Measurements from ENCODE around the gene FXYD7.

FXYD7 gene

GRCh38 chr19:35105411-35106290, 37.4 kb upstream of the FXYD7 start:
- peaks cover 5% of the 10 kb centered on the region; the same call in 1 of the 2 replicates for H3K9me3 ChIP-seq (ENCODE audit: insufficient read depth, low read length)
- DNase-seq (ENCODE audit: low read depth, low spot score) = no peak
- no peak overlapping the region for H3K9ac ChIP-seq (ENCODE audit: insufficient read length, low read depth)
- no peaks in the 10 kb centered on the region for H3K36me3 ChIP-seq (ENCODE audit: insufficient read depth, insufficient read length, low read length)
- H3K4me1 ChIP-seq (ENCODE audit: insufficient read depth, insufficient read length) = peaks cover 5% of the 10 kb centered on the region
- TF ChIP-seq ZNF274 (IDR thresholded peaks at IDR 0.05; ENCODE audit: low read depth, low read length) (no peak), SUZ12 (IDR thresholded peaks at IDR 0.05; ENCODE audit: extremely low read depth, insufficient read depth, insufficient read length) (no peak), YY1 (IDR thresholded peaks at IDR 0.05; ENCODE audit: insufficient read depth, insufficient read length) (no peak)
- H3K4me3 ChIP-seq (ENCODE audit: insufficient read length, low read depth) = no peak overlapping the region
- no peaks in the 10 kb centered on the region for H3K27me3 ChIP-seq (ENCODE audit: insufficient read depth, insufficient read length)

GRCh38 chr19:35106291-35106583, 36.8 kb upstream of the FXYD7 start:
- no peaks in the 10 kb centered on the region for H3K27me3 ChIP-seq (ENCODE audit: insufficient read depth, insufficient read length)
- no peak for TF ChIP-seq SUZ12 (IDR thresholded peaks at IDR 0.05; ENCODE audit: extremely low read depth, insufficient read depth, insufficient read length)
- no peak for TF ChIP-seq ZNF274 (IDR thresholded peaks at IDR 0.05; ENCODE audit: low read depth, low read length)
- no peak for TF ChIP-seq YY1 (IDR thresholded peaks at IDR 0.05; ENCODE audit: insufficient read depth, insufficient read length)
- H3K36me3 ChIP-seq (ENCODE audit: insufficient read depth, insufficient read length, low read length) = no peaks in the 10 kb centered on the region
- H3K4me1 ChIP-seq (ENCODE audit: insufficient read depth, insufficient read length) = peaks cover 2% of the 10 kb centered on the region
- H3K9ac ChIP-seq (ENCODE audit: insufficient read length, low read depth) = no peak overlapping the region
- H3K9me3 ChIP-seq (ENCODE audit: insufficient read depth, low read length) = peaks cover 5% of the 10 kb centered on the region; the same call in 1 of the 2 replicates
- DNase-seq (ENCODE audit: low read depth, low spot score) = no peak
- no peak overlapping the region for H3K4me3 ChIP-seq (ENCODE audit: insufficient read length, low read depth)

- TF ChIP-seq YY1 (IDR thresholded peaks at IDR 0.05; ENCODE audit: insufficient read depth, insufficient read length) (no peak), SUZ12 (IDR thresholded peaks at IDR 0.05; ENCODE audit: extremely low read depth, insufficient read depth, insufficient read length) (no peak), ZNF274 (IDR thresholded peaks at IDR 0.05; ENCODE audit: low read depth, low read length) (no peak)
- no peak overlapping the region for H3K9ac ChIP-seq (ENCODE audit: insufficient read length, low read depth)
- no peak overlapping the region for H3K4me3 ChIP-seq (ENCODE audit: insufficient read length, low read depth)
- H3K36me3 ChIP-seq (ENCODE audit: insufficient read depth, insufficient read length, low read length) = no peaks in the 10 kb centered on the region
- H3K27me3 ChIP-seq (ENCODE audit: insufficient read depth, insufficient read length) = no peaks in the 10 kb centered on the region
- DNase-seq (ENCODE audit: low read depth, low spot score) = no peak
- H3K4me1 ChIP-seq (ENCODE audit: insufficient read depth, insufficient read length) = peaks cover 2% of the 10 kb centered on the region
- H3K9me3 ChIP-seq (ENCODE audit: insufficient read depth, low read length) = peaks cover 5% of the 10 kb centered on the region; the same call in 1 of the 2 replicates
These were observed 36.0 kb upstream of the FXYD7 start for GRCh38 chr19:35106898-35107541.

GRCh38 chr19:35107545-35107944, 35.5 kb upstream of the FXYD7 start:
- H3K27me3 ChIP-seq (ENCODE audit: insufficient read depth, insufficient read length) = no peaks in the 10 kb centered on the region
- DNase-seq (ENCODE audit: low read depth, low spot score) = no peak
- peaks cover 5% of the 10 kb centered on the region; the same call in 1 of the 2 replicates for H3K9me3 ChIP-seq (ENCODE audit: insufficient read depth, low read length)
- no peak overlapping the region for H3K4me3 ChIP-seq (ENCODE audit: insufficient read length, low read depth)
- peaks cover 2% of the 10 kb centered on the region for H3K4me1 ChIP-seq (ENCODE audit: insufficient read depth, insufficient read length)
- TF ChIP-seq SUZ12 (IDR thresholded peaks at IDR 0.05; ENCODE audit: extremely low read depth, insufficient read depth, insufficient read length) (no peak), YY1 (IDR thresholded peaks at IDR 0.05; ENCODE audit: insufficient read depth, insufficient read length) (no peak)
- H3K9ac ChIP-seq (ENCODE audit: insufficient read length, low read depth) = no peak overlapping the region
- H3K36me3 ChIP-seq (ENCODE audit: insufficient read depth, insufficient read length, low read length) = no peaks in the 10 kb centered on the region

GRCh38 chr19:35108730-35109129, 34.3 kb upstream of the FXYD7 start:
- H3K9me3 ChIP-seq (ENCODE audit: insufficient read depth, low read length) = peaks cover 5% of the 10 kb centered on the region; the same call in 1 of the 2 replicates
- no peak overlapping the region for H3K9ac ChIP-seq (ENCODE audit: insufficient read length, low read depth)
- no peak overlapping the region for H3K4me3 ChIP-seq (ENCODE audit: insufficient read length, low read depth)
- H3K36me3 ChIP-seq (ENCODE audit: insufficient read depth, insufficient read length, low read length) = no peaks in the 10 kb centered on the region
- H3K27me3 ChIP-seq (ENCODE audit: insufficient read depth, insufficient read length) = no peaks in the 10 kb centered on the region
- no peak for TF ChIP-seq YY1 (IDR thresholded peaks at IDR 0.05; ENCODE audit: insufficient read depth, insufficient read length)
- no peak for TF ChIP-seq SUZ12 (IDR thresholded peaks at IDR 0.05; ENCODE audit: extremely low read depth, insufficient read depth, insufficient read length)
- no peaks in the 10 kb centered on the region for H3K4me1 ChIP-seq (ENCODE audit: insufficient read depth, insufficient read length)
- DNase-seq (ENCODE audit: low read depth, low spot score) = no peak

GRCh38 chr19:35109395-35110112, 33.5 kb upstream of the FXYD7 start:
- Histone ChIP-seq H3K9ac (ENCODE audit: insufficient read length, low read depth) (no peak overlapping the region), H3K36me3 (ENCODE audit: insufficient read depth, insufficient read length, low read length) (no peaks in the 10 kb centered on the region), H3K4me1 (ENCODE audit: insufficient read depth, insufficient read length) (no peaks in the 10 kb centered on the region), H3K27me3 (ENCODE audit: insufficient read depth, insufficient read length) (no peaks in the 10 kb centered on the region), H3K9me3 (ENCODE audit: insufficient read depth, low read length) (peaks cover 5% of the 10 kb centered on the region; the same call in 1 of the 2 replicates), H3K4me3 (ENCODE audit: insufficient read length, low read depth) (no peak overlapping the region)
- no peak for DNase-seq (ENCODE audit: low read depth, low spot score)
- TF ChIP-seq YY1 (IDR thresholded peaks at IDR 0.05; ENCODE audit: insufficient read depth, insufficient read length) (no peak), ZNF274 (IDR thresholded peaks at IDR 0.05; ENCODE audit: low read depth, low read length) (no peak), SUZ12 (IDR thresholded peaks at IDR 0.05; ENCODE audit: extremely low read depth, insufficient read depth, insufficient read length) (no peak)

- no peaks in the 10 kb centered on the region for H3K4me1 ChIP-seq (ENCODE audit: insufficient read depth, insufficient read length)
- H3K9ac ChIP-seq (ENCODE audit: insufficient read length, low read depth) = no peak overlapping the region
- no peaks in the 10 kb centered on the region for H3K27me3 ChIP-seq (ENCODE audit: insufficient read depth, insufficient read length)
- no peak overlapping the region for H3K4me3 ChIP-seq (ENCODE audit: insufficient read length, low read depth)
- H3K36me3 ChIP-seq (ENCODE audit: insufficient read depth, insufficient read length, low read length) = no peaks in the 10 kb centered on the region
- DNase-seq (ENCODE audit: low read depth, low spot score) = no peak
- TF ChIP-seq ZNF274 (IDR thresholded peaks at IDR 0.05; ENCODE audit: low read depth, low read length) = no peak
- 0 out of 2 replicates have a peak, but pooled peaks cover under 1% of the 10 kb centered on the region for H3K9me3 ChIP-seq (ENCODE audit: insufficient read depth, low read length)
These were observed 32.1 kb upstream of the FXYD7 start for GRCh38 chr19:35110974-35111373.
